ENCODE results near the gene FREM2.

Gene FREM2

DNA sequence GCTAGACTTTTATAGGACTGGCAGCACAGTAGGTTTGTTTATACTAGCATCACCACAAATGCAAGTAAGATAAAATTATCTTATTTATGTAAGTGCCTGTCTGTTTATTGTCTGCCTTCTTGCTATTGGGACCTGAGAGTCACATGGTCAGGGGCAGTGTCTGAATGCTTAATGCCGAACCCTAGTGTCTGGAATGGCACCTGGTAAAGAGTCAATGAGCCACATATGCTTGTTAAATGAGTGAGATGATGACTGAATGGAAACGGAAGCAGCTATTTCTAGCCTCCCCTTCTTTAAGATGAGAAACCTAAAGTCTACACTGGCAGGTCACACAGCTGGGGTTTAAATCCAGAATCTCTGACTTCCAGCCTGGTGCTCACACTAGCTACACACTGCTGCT, 211.6 kb downstream of the FREM2 start:
- DNase-seq (ENCODE audit: low read depth) = no peak

DNA sequence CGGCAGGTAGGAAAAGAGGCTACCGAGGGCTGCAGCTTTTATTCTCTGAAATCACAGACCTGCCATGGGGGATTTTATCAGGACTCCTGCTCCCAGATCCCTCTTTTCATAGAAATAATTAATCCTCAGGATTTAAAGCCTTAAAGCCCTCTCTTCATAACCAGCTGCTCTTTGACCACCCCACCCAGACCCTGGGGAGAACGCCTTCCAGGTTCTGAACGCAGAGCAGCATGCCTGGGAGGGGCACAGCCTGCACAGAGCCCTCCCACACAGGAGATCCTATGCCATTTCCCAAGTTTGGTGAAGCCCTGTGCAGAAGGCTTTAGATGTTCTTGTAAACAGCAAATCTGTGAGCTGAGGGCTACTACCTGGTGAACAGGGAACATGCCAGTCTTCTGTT, 212.7 kb downstream of the FREM2 start:
- no peak for DNase-seq (ENCODE audit: low read depth)

DNA sequence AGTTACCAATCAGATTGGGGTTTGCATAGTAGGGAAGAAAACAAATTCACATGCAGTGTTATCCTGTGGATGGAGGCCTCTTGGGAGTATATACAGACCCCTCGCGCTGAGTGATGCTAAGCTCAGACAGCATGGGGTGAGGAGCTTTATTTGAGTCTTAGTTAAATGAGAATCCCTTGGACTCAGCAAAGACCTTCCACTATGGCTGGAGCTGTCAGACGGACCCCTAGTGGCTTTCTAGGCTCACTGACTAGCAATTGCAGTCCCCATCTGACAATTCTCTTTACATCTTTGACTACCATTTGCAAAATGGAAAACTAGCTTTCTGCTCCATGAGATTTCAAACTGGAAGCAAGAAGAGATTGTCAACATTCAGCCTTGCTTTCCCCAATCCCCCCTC, 213.3 kb downstream of the FREM2 start:
- DNase-seq (ENCODE audit: low read depth) = no peak

GRCh38 chr13:38902551-38902950, 215.7 kb downstream of the FREM2 start:
- DNase-seq (ENCODE audit: low read depth) = no peak

DNA sequence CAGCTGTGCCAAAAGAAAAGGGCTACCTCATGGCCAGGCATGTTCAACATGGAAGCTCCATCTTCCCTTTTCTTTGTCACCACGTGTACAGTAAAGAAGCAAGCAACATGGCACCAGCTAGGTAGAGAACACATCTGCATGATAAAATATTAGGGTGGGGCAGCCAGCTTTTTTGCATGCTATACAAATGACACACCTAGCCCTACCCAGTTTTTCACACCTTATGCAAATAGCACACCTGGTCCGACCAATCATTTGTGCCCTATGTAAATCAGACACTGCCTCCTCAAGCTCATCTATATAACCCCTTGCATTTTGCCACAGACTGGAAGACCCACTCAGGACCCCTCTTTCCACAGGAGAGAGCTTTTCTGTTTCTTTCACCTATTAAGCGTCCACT, 218.2 kb downstream of the FREM2 start:
- DNase-seq (ENCODE audit: low read depth) = no peak

- no peak for DNase-seq (ENCODE audit: low read depth)
Measured at GRCh38 chr13:38905861-38906260, 219.0 kb downstream of the FREM2 start.

- DNase-seq (ENCODE audit: low read depth) = no peak
Measured at GRCh38 chr13:38908574-38908973, 221.7 kb downstream of the FREM2 start.

GRCh38 chr13:38914070-38914469, 227.2 kb downstream of the FREM2 start:
- no peak for DNase-seq (ENCODE audit: low read depth)

DNA sequence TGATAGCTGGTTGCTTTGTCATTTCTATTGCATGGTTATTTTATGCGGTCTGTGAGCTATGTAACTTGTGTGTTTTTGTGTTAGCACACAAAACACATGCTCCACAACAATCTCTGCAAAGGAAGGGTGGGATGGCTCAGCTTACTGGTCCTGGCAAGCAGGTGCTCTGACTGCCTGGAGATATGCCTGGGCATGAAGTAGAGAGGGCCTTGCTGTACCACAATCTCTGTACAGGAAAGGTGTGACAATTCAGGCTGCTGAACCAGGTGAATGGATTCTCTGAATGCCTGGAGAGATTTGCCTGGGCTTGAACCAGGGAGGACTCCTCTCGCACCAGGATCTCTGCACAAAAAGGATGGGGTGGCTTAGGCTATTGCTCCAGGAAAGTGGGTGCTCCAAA, 234.2 kb downstream of the FREM2 start:
- DNase-seq (ENCODE audit: low read depth) = no peak

- DNase-seq (ENCODE audit: low read depth) = no peak
Measured at GRCh38 chr13:38922170-38922569, 235.3 kb downstream of the FREM2 start.

GRCh38 chr13:38933786-38934185, 246.9 kb downstream of the FREM2 start:
- DNase-seq (ENCODE audit: low read depth) = no peak
